Activated T-helper 9 cell treated with anti-CD3 and anti-CD28 coated beads, Interleukin-2, amount 50 U/mL, for 16 hours (primary cell): ENCODE measurements around the gene FGD6.

Experiments used
- DNase-seq: peaks from one replicate; pipeline ENCODE4 v3.0.0-alpha.2; 2020; ENCODE audit warnings: low read depth

FGD6 gene

DNA sequence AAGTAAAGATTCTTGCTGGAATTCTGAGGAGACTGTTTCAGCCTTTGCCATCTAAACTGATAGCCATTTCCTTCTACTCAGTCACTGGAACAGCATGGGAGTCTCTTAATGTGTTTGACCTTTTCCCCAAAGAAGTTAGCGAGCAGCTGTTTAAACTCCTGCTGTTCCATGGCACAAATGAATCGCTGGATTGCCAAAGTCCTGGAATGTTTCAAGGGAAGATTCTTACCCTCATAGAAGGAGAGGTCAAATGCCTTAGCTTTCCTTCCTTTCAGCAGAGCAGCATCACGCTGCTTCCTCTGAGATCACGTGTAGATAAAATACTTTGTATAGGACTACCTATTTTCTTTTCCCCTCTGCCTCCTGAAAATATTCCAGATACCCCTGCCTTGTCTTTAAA, 133.3 kb downstream of the FGD6 start:
- DNase-seq: no peak

DNA sequence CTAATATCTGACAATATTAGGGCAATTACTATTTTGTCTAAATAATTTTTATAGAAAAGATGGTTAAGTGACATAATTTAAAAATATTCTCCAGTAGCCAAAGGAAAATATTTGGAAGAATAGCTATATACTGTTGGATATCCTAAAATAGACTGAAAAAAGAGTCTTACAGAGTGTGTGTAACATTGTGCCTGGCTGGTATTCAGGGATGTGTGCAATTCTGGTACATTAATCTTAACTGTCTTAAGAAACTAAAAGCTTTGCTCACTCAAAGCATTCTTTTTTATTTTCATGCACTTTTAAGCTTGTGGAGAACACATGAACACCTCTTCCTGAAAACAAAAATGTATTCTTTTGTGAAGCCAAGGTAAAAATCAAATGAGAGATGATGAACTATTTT, 133.8 kb downstream of the FGD6 start:
- no peak for DNase-seq

DNA sequence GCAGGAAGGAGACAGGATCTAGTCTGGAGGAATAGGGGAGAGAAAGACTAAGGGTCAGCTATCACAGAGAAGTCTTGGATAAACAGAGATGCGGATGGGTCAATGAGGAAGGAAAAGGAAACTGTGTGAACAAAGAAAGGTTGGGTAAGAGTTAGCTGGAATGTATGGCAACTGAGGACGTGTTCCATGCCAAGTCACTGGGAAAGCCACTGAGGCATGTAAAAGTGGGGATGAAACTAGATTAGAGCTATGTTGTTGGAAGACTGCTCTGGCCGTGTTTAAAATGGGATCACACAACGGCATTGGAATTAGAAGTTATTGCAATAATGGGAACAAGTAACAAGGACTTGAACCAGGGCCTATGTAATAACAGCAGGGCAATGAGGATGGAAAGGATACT, 139.9 kb downstream of the FGD6 start:
- no peak for DNase-seq

DNA sequence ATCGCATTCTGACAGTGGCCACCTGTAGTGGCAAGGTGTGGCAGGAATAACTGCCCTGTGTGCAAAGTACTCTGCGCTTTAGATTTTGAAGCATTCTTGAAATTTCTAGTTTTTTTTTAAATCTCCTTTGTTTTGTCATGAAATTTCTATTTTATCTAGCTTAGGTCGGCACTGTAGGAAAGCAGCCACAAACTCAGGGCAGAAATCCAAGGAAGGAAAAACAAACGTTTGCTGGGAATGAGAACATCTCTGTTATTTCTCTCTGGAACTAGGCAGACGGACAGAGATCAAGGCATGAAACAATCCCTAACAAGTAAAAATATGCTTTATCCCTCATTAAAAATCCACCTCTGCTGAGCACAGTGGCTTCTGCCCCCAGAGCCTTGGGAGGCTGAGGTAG, 142.5 kb downstream of the FGD6 start:
- DNase-seq: no peak

DNA sequence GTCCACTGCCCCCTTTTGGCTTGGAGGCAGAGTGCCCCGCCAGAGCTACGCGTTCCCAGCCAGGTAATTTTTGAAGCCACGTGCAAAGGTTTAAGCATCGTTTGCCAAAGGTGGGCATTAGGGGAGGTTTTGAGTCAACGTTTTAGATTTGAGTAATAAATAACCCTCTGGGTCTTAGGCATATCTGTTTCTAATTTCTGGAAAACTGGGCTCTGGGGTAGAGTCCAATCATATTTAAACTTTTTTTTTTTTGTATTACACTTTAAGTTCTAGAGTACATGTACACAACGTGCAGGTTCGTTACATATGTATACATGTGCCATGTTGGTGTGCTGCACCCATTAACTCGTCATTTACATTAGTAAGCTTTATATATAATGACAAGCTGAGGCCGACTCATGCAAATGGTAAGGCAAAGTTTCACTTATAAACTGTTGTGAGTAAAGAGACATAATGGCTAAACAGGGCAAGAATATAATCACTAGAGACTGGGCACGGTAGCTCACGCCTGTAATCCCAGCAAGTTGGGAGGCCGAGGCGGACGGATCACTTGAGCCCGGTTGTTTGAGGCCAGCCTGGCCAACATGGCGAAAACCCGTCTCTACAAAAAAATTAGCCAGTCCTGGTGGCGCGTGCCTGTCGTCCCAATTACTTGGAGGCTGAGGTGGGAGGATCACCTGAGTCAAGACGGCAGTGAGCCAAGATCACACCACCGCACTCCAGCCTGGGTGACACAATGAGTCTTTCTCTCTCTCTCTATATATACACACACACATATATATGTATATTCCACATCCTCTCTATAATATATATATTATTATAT, 143.4 kb downstream of the FGD6 start:
- DNase-seq: no peak

DNA sequence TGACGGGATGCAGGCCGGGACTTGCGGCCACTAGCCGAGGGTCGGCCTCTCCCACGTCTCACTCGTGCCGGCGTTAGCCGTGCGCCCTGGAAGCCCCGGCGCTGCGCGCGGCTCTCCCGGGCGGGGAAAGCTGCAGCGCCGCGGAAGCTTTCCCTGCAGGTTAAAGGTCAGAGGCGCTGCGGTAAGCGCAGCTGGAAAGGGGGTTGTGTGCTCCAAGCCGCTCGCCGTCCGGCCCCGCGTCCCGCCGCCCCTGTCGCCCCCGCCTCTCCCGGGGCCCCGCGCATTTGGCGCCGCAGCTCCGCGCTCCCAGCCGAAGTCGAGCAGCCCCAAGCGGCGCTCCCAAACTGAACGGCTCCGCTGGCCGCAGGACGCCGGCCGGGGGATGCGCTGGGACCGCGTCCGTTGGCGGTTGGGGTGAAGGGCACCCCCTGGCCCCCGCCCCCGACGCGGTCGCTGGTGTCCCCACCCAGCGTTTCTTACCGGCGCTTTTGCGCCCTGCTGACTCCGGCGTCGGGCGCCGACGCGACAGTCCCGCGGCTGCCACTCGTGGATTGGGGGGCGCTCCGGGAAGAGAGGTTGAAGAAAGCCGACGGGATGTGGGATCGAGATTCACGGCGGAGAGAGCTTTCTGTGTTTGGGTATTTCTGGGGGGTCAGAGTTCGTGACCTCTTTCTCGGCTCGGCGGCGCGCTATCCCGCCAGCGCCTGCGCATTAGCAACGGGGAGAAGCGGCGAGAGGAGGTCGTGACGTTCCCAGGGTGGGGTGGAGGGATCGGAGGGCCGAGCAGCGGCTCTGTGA, 144.2 kb downstream of the FGD6 start, which contains the start of gene NR2C1:
Gene NR2C1 (minus strand): TSS at position 719 of the 798 bp plus-strand sequence. CDS start 6,234 bp downstream, outside the sequence.
- DNase-seq: peak; percentile 87

DNA sequence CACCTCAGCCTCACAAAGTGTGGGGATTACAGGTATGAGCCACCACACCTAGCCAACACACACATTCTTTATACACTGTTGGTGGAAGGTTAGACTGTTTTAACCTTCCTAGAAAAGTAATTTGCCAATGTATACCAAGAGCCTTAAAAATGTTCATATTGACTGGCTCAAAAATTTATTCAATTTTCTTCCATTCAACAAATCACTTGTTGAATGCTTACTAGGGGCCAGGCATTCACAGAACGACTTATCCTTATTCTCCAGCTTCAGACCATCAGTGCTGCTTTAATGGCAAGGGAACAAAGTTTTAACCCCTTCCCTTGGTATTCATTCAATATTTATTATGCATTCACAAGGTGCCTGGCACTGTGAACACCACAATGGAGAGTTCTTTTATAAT, 146.9 kb downstream of the FGD6 start:
- DNase-seq: no peak

DNA sequence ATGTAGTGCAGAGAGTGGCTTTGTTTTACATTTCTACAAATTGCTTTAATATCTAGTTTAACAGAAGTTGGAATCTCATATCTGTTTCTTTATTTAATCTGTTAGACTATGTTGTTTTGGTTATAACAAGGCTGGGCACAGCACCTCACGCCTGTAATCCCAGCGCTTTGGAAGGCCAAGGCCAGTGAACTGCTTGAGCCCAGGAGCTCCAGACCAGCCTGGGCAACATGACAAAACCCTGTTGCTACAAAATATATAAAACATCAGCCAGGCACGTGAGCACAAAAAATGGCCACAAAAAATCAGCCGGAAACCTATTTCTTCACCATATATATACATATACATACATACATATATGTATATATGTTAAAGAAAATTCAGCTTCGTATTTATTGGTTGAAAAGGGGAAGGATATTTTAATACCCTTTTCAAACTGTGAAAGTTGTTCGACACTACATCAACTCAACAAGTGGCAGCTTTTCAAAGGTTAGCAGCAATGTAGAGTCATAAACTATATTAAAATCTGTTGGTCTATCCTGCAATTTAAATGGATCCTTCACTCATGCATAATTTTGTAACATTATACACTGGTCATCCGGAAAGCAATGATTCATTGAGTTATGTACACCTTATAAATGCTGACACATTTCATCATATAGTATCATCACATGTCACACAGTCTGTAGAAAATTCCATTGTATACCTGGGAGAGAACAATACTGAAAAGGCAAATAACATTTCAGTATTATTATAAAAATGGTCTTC, 151.0 kb downstream of the FGD6 start:
- DNase-seq: no peak

DNA sequence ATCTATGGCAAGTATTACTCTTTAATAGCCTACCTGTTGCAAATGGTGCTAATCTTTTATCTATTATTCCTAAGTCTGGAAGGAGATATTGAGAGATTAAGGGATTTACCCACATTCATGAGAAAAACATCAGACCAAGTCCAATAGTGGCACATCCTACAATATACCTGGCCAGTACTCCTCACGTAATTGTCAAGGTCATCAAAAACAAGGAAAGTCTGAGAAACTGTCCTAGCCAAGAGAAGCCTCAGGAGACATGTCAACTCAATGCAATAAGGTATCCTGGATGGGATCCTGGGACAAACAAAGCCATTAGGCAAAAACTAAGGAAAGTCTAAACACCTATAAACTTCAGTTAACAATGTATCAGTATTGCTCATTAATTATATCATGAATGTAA, 156.3 kb downstream of the FGD6 start:
- DNase-seq: no peak

DNA sequence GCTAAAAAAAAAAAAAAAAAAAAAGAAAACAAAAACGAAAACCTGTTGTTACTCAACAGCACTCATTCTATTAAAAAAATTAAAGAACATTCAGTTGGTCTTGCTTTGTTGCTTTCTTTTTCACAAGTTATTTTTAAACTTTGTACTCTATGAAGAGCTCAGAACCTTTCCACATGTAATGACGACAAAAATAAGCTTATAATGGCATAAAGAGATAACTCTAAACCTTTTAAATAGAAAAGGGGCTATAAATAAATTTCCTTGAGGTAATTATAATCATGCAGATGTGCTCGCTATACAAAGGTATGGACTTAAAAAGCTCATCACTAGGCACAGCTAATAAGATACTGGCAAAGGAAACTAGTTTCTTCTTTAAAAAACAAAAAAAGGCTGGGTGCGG, 157.3 kb downstream of the FGD6 start:
- no peak for DNase-seq

DNA sequence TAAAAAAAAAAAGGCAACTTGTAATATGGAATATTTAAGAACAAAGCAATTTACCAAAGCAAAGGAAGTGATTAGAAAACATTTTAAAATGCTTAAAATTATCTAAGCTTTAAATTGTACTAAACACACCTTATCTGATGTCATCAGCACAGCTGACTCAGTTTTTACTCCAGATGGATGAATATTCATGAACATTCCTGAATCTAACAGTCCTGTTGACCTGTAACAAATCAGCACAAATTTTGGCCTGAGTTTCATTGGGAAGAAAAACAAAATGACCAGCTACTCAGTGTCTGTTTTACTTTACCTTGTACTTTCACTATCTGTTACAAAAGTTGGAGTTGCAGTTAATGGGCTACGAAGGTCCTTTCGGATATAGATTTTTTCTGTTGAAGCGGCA, 159.8 kb downstream of the FGD6 start:
- no peak for DNase-seq

DNA sequence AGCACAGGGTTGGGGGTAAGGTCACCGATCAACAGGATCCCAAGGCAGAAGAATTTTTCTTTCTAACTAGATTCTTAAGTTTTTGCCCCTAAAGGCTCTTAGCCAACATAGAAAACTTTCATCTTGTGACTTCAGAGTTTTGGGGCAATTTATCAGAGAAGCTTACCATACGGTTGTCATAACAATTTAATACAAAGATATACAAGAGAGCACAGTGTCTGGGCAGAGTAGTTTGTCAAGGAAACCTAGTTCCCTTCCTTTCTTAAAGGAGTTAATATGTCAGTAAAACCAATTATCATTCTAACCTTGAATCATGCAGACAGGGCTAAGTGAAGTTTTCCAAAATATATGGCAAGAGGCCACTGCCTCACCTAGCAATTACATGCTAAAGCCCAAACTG, 162.2 kb downstream of the FGD6 start:
- no peak for DNase-seq

DNA sequence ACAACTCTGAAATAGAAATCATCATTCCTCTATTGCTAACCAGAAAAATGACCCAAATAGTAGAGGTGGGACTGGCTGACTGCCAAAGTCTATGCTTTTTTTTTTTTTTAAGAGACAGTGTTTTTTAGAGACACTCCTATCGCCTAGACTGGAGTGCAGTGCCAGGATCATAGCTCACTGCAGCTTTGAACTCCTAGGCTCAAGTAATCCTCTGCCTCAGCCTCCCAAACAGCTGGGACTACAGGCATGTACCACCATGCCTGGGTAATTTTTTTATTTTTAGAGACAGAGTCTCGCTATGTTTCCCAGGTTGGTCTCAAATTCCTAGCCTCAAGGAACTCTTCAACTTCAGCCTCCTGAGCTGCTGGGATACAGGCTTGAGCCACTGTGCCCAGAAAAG, 163.1 kb downstream of the FGD6 start:
- no peak for DNase-seq

DNA sequence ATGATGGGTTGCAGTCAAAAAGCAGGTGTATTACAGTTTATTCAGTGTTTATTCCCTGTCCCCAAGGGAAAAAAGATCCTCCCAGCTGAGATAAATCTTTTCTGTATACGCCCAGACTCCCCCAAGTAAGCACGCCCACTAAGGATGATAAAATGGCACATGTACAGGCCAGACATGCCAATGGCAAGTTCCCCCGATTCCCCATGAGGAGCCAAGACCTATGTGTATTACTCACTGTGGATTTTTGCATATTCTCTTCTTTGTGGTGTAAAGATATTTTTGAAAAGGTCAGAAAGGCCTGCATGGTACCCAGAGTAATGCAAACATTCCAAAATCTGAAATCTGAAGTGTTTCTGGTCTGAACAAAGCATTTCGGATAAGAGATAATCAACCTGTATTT, 166.0 kb downstream of the FGD6 start:
- no peak for DNase-seq

DNA sequence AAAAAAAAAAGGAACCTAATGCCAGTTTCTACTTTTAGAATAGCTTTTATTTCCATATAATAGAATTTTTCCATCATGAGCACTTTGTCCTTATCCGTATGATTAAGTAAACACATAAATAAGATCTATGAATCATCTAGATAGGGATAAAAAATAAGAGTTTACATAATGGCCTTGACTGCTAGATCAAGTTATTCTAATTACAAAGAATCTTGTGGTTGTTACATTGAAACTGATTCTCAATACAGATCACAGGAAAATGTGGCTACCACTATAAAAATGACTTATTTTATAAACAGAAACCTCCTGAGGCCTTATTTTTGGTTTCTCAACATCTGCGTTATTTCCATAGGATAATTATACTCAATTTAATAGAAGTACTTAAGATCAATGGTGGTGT, 179.4 kb downstream of the FGD6 start:
- no peak for DNase-seq

DNA sequence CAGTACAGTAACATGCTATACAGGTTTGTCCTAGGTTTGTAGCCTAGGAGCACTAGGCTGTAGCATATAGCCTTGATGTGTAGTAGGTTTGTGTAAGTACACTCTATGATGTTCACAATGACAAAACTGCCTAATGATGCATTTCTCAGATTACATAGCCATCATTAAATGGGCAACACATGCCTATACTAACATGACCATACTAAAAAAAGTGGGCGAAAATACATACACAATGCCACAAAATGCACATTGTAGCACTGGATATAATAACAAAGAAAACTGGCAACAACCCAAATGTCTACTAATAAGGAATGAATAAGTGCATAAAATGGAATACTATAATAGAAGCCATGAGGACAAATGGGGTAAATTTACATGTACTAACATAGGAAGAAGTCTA, 182.5 kb downstream of the FGD6 start:
- DNase-seq: no peak
